Measurements from ENCODE around the gene CD83. TPM values are rescaled to one million over a fixed set of nuclear protein-coding genes. Genes with fewer than 3 reads are reported as not detected.

Gene CD83
- total RNA-seq, 1 experiment from 2014 or later: 6.5 TPM

DNA sequence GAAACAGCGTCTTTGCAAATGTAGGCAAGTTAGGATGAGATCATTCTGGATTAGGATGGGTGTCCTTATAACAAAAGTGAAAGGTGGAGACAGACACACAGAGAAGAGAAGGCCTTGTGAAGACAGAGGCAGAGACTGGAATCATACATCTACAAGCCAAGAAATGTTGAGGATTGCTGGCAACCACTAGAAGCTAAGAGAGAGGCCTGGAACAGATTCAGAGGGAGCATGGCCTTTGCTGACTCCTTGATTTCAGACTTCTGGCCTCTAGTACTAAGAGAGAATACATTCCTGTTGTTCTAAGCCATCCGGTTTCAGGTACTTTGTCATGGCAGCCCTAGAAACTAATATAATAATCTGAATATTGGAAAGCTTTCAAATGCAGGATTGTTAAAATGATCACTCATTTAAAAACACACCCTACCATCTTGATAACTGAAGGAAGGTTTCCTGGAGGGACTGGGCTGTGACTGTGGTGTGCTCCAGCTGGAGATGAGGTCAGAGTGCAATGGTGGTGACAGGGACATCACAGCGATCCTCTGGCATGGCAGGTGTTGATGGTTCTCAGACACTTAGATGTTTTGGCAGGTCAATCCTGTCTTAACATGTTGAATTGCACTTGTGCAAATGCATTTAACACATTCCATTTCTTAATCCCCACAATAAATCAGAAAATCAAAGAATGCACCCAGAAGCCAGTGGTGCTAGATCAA, 25.1 kb downstream of the CD83 start:
- CTCF ChIA-PET: no interaction called here
- intact Hi-C loops (cut with micrococcal nuclease; ENCODE audit: unreplicated experiment): no loop called here
- H3K4me3 Mint-ChIP-seq (ENCODE audit: low read depth, unreplicated experiment): no peak overlapping the region
- DNase-seq: no peak
- TF ChIP-seq, protein P1, sequence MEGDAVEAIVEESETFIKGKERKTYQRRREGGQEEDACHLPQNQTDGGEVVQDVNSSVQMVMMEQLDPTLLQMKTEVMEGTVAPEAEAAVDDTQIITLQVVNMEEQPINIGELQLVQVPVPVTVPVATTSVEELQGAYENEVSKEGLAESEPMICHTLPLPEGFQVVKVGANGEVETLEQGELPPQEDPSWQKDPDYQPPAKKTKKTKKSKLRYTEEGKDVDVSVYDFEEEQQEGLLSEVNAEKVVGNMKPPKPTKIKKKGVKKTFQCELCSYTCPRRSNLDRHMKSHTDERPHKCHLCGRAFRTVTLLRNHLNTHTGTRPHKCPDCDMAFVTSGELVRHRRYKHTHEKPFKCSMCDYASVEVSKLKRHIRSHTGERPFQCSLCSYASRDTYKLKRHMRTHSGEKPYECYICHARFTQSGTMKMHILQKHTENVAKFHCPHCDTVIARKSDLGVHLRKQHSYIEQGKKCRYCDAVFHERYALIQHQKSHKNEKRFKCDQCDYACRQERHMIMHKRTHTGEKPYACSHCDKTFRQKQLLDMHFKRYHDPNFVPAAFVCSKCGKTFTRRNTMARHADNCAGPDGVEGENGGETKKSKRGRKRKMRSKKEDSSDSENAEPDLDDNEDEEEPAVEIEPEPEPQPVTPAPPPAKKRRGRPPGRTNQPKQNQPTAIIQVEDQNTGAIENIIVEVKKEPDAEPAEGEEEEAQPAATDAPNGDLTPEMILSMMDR (IDR thresholded peaks at IDR 0.05; ENCODE audit: unreplicated experiment): no peak
- H3K36me3 Mint-ChIP-seq (ENCODE audit: insufficient read depth, unreplicated experiment): no peaks in the 10 kb centered on the region
- no peak overlapping the region for H3K27ac Mint-ChIP-seq (ENCODE audit: unreplicated experiment)
- no TSS peak for BruUV-seq (replicated peaks)
- no peaks in the 10 kb centered on the region for H3K4me1 Mint-ChIP-seq (ENCODE audit: low read depth, unreplicated experiment)
- H3K27me3 Mint-ChIP-seq (ENCODE audit: unreplicated experiment): no peaks in the 10 kb centered on the region
- no peaks in the 10 kb centered on the region for H3K9me3 Mint-ChIP-seq (ENCODE audit: low read depth, unreplicated experiment)

DNA sequence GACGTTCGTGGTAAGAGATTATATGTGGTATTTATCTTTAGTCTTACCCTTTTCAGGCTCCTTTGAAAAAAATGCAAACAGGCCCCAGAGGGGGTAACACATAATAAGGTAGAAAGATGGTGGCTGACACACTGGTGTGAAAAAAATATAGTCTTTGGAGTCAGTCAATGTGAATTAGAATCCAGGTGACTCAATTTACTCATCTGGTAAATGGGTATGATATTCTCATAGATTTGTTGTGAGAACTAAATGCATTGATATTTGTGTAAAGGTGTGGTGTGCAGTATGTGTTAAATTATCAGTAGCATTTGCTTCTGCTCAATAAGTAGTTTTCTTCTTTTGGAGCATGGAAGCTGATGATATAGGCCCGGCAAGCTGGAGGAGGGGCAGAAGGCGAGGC, 25.7 kb downstream of the CD83 start:
- CTCF ChIA-PET: no interaction called here
- Mint-ChIP-seq H3K27ac (ENCODE audit: unreplicated experiment) (no peak overlapping the region), H3K27me3 (ENCODE audit: unreplicated experiment) (no peaks in the 10 kb centered on the region), H3K4me1 (ENCODE audit: low read depth, unreplicated experiment) (no peaks in the 10 kb centered on the region), H3K9me3 (ENCODE audit: low read depth, unreplicated experiment) (no peaks in the 10 kb centered on the region), H3K36me3 (ENCODE audit: insufficient read depth, unreplicated experiment) (no peaks in the 10 kb centered on the region), H3K4me3 (ENCODE audit: low read depth, unreplicated experiment) (no peak overlapping the region)
- intact Hi-C loops (cut with micrococcal nuclease; ENCODE audit: unreplicated experiment): no loop called here
- no peak for DNase-seq
- TF ChIP-seq, protein P1 (IDR thresholded peaks at IDR 0.05; ENCODE audit: unreplicated experiment): no peak
- BruUV-seq (replicated peaks): no TSS peak

DNA sequence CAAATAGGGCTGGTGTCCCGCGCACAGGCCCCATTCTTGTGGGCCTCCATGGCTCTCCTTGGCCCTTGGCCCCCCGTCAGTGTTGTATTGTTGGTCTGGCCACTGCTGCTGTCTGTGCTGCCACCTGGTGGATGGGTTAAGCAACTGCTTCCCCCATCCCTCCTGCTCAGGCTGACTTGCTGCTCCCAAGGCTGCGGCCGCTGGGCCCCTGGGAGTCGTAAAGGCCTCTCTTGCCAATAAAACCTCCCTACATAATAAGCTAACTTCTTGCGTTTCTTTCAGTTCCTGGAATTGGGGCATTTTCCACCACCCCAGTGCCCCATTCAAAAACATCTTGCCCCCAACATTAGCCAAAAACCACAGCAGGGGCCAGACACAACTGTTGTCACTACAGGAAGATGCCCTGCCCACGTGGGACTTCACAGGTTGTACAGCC, 27.1 kb downstream of the CD83 start:
- peak; percentile 79 for DNase-seq
- BruUV-seq (replicated peaks): no TSS peak
- no peaks in the 10 kb centered on the region for H3K27me3 Mint-ChIP-seq (ENCODE audit: unreplicated experiment)
- TF ChIP-seq, protein P1 (IDR thresholded peaks at IDR 0.05; ENCODE audit: unreplicated experiment): peak; percentile 66
- H3K4me3 Mint-ChIP-seq (ENCODE audit: low read depth, unreplicated experiment): no peak overlapping the region
- no peaks in the 10 kb centered on the region for H3K36me3 Mint-ChIP-seq (ENCODE audit: insufficient read depth, unreplicated experiment)
- no peaks in the 10 kb centered on the region for H3K9me3 Mint-ChIP-seq (ENCODE audit: low read depth, unreplicated experiment)
- no peak overlapping the region for H3K27ac Mint-ChIP-seq (ENCODE audit: unreplicated experiment)
- H3K4me1 Mint-ChIP-seq (ENCODE audit: low read depth, unreplicated experiment): no peaks in the 10 kb centered on the region
- CTCF ChIA-PET: no interaction called here
- intact Hi-C loops (cut with micrococcal nuclease; ENCODE audit: unreplicated experiment): loop anchor here (1.0 to 2.0 kb wide), 2 partner anchors 78 to 235 kb away; no protein-coding TSS in a partner anchor

- Mint-ChIP-seq H3K27me3 (ENCODE audit: unreplicated experiment) (peaks cover 3% of the 10 kb centered on the region), H3K4me1 (ENCODE audit: low read depth, unreplicated experiment) (no peaks in the 10 kb centered on the region), H3K27ac (ENCODE audit: unreplicated experiment) (no peak overlapping the region), H3K9me3 (ENCODE audit: low read depth, unreplicated experiment) (no peaks in the 10 kb centered on the region), H3K36me3 (ENCODE audit: insufficient read depth, unreplicated experiment) (no peaks in the 10 kb centered on the region), H3K4me3 (ENCODE audit: low read depth, unreplicated experiment) (no peak overlapping the region)
- no peak for DNase-seq
- intact Hi-C loops (cut with micrococcal nuclease; ENCODE audit: unreplicated experiment): no loop called here
- TF ChIP-seq, protein P1 (IDR thresholded peaks at IDR 0.05; ENCODE audit: unreplicated experiment): no peak
- CTCF ChIA-PET: no interaction called here
- no TSS peak for BruUV-seq (replicated peaks)
These were observed 29.0 kb downstream of the CD83 start for GRCh38 chr6:14146506-14147096.
